ENCODE measurements around the gene ACSBG1. TPM values are rescaled to one million over a fixed set of nuclear protein-coding genes. Genes with fewer than 3 reads are reported as not detected.
"Not testable (repeated sequence)": the region's sequence is repeated elsewhere in the genome, so short reads cannot be mapped to it uniquely, and the experiment has no call there.

ACSBG1 gene
- total RNA-seq, 4 donors from 2014 or later = 0.09 to 0.31 TPM; not detected in 2

GRCh38 chr15:78255421-78256043, 21.2 kb upstream of the ACSBG1 start:
- H3K4me3 ChIP-seq = no peak overlapping the region
- DNase-seq = no peak
- no peaks in the 10 kb centered on the region for H3K9me3 ChIP-seq
- H3K4me1 ChIP-seq = no peaks in the 10 kb centered on the region
- WGBS, 2 donors = 88 to 100% methylated on average over 1 of the region's 1 CpG
- intact Hi-C loops (cut with DNase I) = no loop called here
- TF ChIP-seq POLR2A (IDR thresholded peaks at IDR 0.05) = no peak
- TF ChIP-seq, protein P1, sequence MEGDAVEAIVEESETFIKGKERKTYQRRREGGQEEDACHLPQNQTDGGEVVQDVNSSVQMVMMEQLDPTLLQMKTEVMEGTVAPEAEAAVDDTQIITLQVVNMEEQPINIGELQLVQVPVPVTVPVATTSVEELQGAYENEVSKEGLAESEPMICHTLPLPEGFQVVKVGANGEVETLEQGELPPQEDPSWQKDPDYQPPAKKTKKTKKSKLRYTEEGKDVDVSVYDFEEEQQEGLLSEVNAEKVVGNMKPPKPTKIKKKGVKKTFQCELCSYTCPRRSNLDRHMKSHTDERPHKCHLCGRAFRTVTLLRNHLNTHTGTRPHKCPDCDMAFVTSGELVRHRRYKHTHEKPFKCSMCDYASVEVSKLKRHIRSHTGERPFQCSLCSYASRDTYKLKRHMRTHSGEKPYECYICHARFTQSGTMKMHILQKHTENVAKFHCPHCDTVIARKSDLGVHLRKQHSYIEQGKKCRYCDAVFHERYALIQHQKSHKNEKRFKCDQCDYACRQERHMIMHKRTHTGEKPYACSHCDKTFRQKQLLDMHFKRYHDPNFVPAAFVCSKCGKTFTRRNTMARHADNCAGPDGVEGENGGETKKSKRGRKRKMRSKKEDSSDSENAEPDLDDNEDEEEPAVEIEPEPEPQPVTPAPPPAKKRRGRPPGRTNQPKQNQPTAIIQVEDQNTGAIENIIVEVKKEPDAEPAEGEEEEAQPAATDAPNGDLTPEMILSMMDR (IDR thresholded peaks at IDR 0.05) = no peak
- H3K36me3 ChIP-seq = no peaks in the 10 kb centered on the region
- H3K27ac ChIP-seq = no peak overlapping the region
- H3K27me3 ChIP-seq = no peaks in the 10 kb centered on the region

- WGBS, 2 donors = 64 to 86% methylated on average over 7 to 8 of the region's 9 CpGs
- intact Hi-C loops (cut with DNase I) = no loop called here
- H3K27me3 ChIP-seq = no peaks in the 10 kb centered on the region
- H3K36me3 ChIP-seq = no peaks in the 10 kb centered on the region
- no peak for TF ChIP-seq POLR2A (IDR thresholded peaks at IDR 0.05)
- TF ChIP-seq, protein P1 (IDR thresholded peaks at IDR 0.05) = no peak
- no peaks in the 10 kb centered on the region for H3K4me1 ChIP-seq
- no peak overlapping the region for H3K27ac ChIP-seq
- H3K9me3 ChIP-seq = no peaks in the 10 kb centered on the region
- no peak for DNase-seq
- no peak overlapping the region for H3K4me3 ChIP-seq
Measured at GRCh38 chr15:78251136-78251535, 16.8 kb upstream of the ACSBG1 start.

DNA sequence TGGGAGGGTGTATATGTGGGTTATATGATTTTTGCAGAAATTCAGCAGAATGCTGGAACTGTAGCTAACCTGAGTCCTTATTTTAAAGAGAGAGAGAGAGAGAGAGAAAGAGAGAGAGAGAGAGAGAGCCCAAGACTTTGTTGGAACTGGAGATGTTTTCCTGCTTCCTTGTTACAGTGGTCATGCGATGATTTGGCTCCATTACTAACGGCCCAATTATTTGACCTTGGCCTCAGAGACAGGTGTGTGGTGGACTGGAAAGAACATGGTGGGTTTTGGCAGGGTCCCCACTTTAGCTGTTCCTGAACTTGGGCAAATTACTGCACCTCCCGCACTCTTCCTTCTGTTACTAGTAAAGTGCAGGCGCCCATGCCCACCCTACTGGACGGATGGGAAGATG, 14.8 kb upstream of the ACSBG1 start:
- no peaks in the 10 kb centered on the region for H3K36me3 ChIP-seq
- TF ChIP-seq, protein P1 (IDR thresholded peaks at IDR 0.05) = no peak
- TF ChIP-seq POLR2A (IDR thresholded peaks at IDR 0.05) = no peak
- intact Hi-C loops (cut with DNase I) = no loop called here
- H3K4me3 ChIP-seq = no peak overlapping the region
- H3K27me3 ChIP-seq = no peaks in the 10 kb centered on the region
- H3K27ac ChIP-seq = no peak overlapping the region
- no peak for DNase-seq
- WGBS, 2 donors = 68 to 74% methylated on average over 3 of the region's 5 CpGs
- no peaks in the 10 kb centered on the region for H3K9me3 ChIP-seq
- H3K4me1 ChIP-seq = peaks cover 0 to under 1% (median 0%) of the 10 kb centered on the region in 3 donors

DNA sequence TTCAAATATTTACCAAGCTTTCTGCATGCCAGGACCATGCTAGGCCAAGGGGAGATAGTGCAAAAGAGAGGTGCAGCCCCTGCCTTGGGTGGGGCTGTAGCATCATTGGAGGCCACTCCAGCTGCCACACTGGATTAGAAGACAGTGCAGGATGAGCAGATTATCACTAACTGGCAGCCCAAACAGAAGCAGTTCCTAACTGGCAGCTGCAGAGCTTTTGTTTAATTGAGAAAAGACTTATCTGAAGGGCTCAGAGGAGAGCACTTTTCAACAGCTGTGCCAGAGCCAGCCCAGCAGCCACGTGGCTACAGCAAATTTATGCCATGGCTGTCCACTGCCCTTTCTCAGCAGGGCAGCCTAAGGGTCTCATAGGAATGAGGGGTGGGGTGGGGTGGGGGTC, 13.5 kb upstream of the ACSBG1 start:
- H3K27ac ChIP-seq = no peak overlapping the region
- TF ChIP-seq, protein P1 (IDR thresholded peaks at IDR 0.05) = no peak
- no peak for TF ChIP-seq POLR2A (IDR thresholded peaks at IDR 0.05)
- DNase-seq = no peak
- H3K9me3 ChIP-seq = no peaks in the 10 kb centered on the region
- no peaks in the 10 kb centered on the region for H3K27me3 ChIP-seq
- WGBS, 2 donors = 43 to 83% methylated on average over 1 of the region's 1 CpG
- H3K36me3 ChIP-seq = no peaks in the 10 kb centered on the region
- intact Hi-C loops (cut with DNase I) = no loop called here
- no peak overlapping the region for H3K4me3 ChIP-seq
- H3K4me1 ChIP-seq = peaks cover 0 to 10% (median 3%) of the 10 kb centered on the region in 3 donors

- DNase-seq; intact Hi-C loops (cut with DNase I): not testable (repeated sequence)
Measured at GRCh38 chr15:78245976-78246620, 11.7 kb upstream of the ACSBG1 start.

DNA sequence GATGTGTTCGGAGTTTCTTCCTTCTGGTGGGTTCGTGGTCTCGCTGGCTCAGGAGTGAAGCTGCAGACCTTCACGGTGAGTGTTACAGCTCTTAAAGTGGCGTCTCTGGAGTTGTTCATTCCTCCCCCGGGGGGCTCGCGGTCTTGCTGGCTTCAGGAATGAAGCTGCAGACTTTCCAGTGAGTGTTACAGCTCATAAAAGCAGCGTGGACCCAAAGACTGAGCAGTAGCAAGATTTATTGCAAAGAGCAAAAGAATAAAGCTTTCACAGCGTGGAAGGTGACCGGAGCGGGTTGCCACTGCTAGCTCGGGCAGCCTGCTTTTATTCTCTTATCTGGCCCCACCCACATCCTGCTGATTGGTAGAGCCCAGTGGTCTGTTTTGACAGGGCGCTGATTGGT, 11.0 kb upstream of the ACSBG1 start:
- intact Hi-C loops (cut with DNase I); H3K4me3 ChIP-seq; H3K36me3 ChIP-seq; H3K9me3 ChIP-seq; DNase-seq; H3K27ac ChIP-seq; H3K27me3 ChIP-seq: not testable (repeated sequence)
- H3K4me1 ChIP-seq = peaks cover 0 to 16% (median 3%) of the 10 kb centered on the region in 3 donors
- WGBS, 2 donors = 81 to 84% methylated on average over 8 to 14 of the region's 14 CpGs

More at GRCh38 chr15:78245976-78246620, 11.7 kb upstream of the ACSBG1 start:
- H3K4me3 ChIP-seq, H3K27ac ChIP-seq, H3K36me3 ChIP-seq, H3K27me3 ChIP-seq, H3K9me3 ChIP-seq: not testable (repeated sequence)
- WGBS, 2 donors = no CpG with 5 or more reads among the region's 39 CpGs
- peaks cover 0 to 11% (median 3%) of the 10 kb centered on the region in 3 donors for H3K4me1 ChIP-seq

All from esophagus squamous epithelium (tissue), 5 donors.